Progenitor cell of endocrine pancreas (in vitro differentiated cells): ENCODE data around the gene CKS2. TPM values are rescaled to one million over a fixed set of nuclear protein-coding genes. Genes with fewer than 3 reads are reported as not detected.
"Not testable (repeated sequence)": the region's sequence is repeated elsewhere in the genome, so short reads cannot be mapped to it uniquely, and the experiment has no call there.

ENCODE experiments used
- DNase-seq: peaks from one replicate; pipeline ENCODE4 v3.0.0; 2021; ENCODE audit warnings: low spot score; ENCODE audit not compliant: unreplicated experiment
- H3K27ac Mint-ChIP-seq: 2 replicates; pipeline ENCODE4 v1.8.0; 2021; ENCODE audit warnings: mild to moderate bottlenecking, moderate library complexity, mixed read lengths
- H3K27me3 Mint-ChIP-seq: 2 replicates; pipeline ENCODE4 v1.8.0; 2021; ENCODE audit warnings: mixed read lengths
- H3K36me3 Mint-ChIP-seq: 2 replicates; pipeline ENCODE4 v1.8.0; 2022; ENCODE audit warnings: mixed read lengths; ENCODE audit not compliant: insufficient read depth
- H3K4me1 Mint-ChIP-seq: 2 replicates; pipeline ENCODE4 v1.8.0; 2021; ENCODE audit warnings: low read depth, mixed read lengths
- H3K4me3 Mint-ChIP-seq: 2 replicates; pipeline ENCODE4 v1.8.0; 2021; ENCODE audit warnings: low read depth, mild to moderate bottlenecking, moderate library complexity, mixed read lengths
- H3K9me3 Mint-ChIP-seq: 2 replicates; pipeline ENCODE4 v1.8.0; 2021; ENCODE audit warnings: low read depth, mixed read lengths
- total RNA-seq: library from RNA; stranded (reverse); gene quantifications from 2 replicates; pipeline ENCODE4 v1.2.1, GENCODE V29; 2021
- TF ChIP-seq, protein P1 (sequence below): fragments of 200-600 bp; sonication (generic); IDR thresholded peaks from one replicate; pipeline ENCODE4 v1.5.0; 2021; ENCODE audit warnings: antibody characterized with exemption, mild to moderate bottlenecking; ENCODE audit not compliant: unreplicated experiment

The CKS2 gene
- total RNA-seq, 1 donor from 2014 or later, result 99.1 TPM

DNA sequence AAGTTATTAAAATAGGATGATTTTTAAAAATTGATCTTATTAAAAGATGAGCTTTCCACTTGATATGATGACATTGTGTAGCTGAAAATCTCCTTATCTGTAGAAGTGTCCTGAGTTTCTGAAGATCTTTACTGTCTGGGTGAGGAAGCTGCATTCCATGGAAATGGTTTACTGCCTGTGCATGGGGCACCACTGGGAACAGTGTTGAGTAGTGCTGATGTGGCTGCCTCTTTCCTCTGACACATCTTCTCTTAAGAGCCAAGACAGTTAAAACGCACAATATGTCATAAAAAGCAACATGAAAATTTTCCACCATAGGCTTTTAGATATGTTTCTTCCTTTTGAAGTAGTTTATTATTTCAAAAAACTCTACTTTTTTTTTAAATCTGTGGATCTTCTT is 32.0 kb downstream of the CKS2 start:
- peaks cover 51% of the 10 kb centered on the region for H3K36me3 Mint-ChIP-seq
- H3K27ac Mint-ChIP-seq, result no peak overlapping the region
- H3K4me3 Mint-ChIP-seq, result no peak overlapping the region

DNA sequence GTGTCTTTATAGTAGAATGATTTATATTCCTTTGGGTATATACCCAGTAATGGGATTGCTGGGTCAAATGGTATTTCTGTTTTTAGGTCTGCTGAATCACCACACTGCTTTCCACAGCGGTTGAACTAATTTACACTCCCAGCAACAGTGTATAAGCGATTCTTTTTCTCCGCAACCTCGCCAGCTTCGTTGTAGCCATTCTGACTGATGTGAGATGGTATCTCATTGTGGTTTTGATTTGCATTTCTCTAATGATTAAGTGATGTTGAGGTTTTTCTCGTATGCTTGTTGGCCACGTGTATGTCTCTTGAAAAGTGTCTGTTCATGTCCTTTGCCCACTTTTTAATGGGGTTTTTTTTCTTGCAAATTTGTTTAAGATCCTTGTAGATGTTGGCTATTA is 32.8 kb downstream of the CKS2 start:
- peaks cover 52% of the 10 kb centered on the region for H3K36me3 Mint-ChIP-seq

More for the DNA sequence above, 32.0 kb downstream of the CKS2 start:
- H3K9me3 Mint-ChIP-seq, result no peaks in the 10 kb centered on the region
- no peaks in the 10 kb centered on the region for H3K4me1 Mint-ChIP-seq
- DNase-seq, result no peak
- TF ChIP-seq, protein P1, sequence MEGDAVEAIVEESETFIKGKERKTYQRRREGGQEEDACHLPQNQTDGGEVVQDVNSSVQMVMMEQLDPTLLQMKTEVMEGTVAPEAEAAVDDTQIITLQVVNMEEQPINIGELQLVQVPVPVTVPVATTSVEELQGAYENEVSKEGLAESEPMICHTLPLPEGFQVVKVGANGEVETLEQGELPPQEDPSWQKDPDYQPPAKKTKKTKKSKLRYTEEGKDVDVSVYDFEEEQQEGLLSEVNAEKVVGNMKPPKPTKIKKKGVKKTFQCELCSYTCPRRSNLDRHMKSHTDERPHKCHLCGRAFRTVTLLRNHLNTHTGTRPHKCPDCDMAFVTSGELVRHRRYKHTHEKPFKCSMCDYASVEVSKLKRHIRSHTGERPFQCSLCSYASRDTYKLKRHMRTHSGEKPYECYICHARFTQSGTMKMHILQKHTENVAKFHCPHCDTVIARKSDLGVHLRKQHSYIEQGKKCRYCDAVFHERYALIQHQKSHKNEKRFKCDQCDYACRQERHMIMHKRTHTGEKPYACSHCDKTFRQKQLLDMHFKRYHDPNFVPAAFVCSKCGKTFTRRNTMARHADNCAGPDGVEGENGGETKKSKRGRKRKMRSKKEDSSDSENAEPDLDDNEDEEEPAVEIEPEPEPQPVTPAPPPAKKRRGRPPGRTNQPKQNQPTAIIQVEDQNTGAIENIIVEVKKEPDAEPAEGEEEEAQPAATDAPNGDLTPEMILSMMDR, result no peak
- no peaks in the 10 kb centered on the region for H3K27me3 Mint-ChIP-seq

GRCh38 chr9:89345476-89345875 is 34.5 kb downstream of the CKS2 start:
- no peaks in the 10 kb centered on the region for H3K4me1 Mint-ChIP-seq
- peaks cover 51% of the 10 kb centered on the region for H3K36me3 Mint-ChIP-seq
- no peak for DNase-seq
- H3K27me3 Mint-ChIP-seq, result no peaks in the 10 kb centered on the region
- H3K27ac Mint-ChIP-seq, result no peak overlapping the region
- no peaks in the 10 kb centered on the region for H3K9me3 Mint-ChIP-seq
- TF ChIP-seq, protein P1, result no peak
- no peak overlapping the region for H3K4me3 Mint-ChIP-seq

More for the DNA sequence above, 32.8 kb downstream of the CKS2 start:
- not testable (repeated sequence) for H3K27me3 Mint-ChIP-seq, H3K4me1 Mint-ChIP-seq, DNase-seq, H3K4me3 Mint-ChIP-seq, H3K27ac Mint-ChIP-seq, H3K9me3 Mint-ChIP-seq

DNA sequence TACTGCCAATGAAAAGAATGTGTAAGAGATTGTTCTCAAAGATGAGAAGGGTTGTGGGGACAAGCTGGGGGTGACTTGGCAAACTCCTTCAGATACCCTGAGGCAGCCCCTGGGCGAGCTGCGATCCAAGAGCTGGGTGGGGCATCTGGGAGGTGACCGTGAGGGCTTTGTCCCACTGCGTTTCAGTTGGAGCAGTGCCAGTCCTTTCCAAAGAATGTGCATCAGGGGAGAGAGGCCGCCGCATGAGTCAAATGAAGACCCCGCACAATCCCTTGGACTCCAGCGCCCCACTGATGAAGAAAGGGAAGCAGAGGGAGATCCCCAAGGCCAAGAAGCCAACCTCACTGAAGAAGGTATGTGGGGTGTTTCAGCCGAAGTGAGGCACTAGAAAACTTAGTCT is 35.7 kb downstream of the CKS2 start:
- no peak for DNase-seq
- no peak overlapping the region for H3K4me3 Mint-ChIP-seq
- H3K9me3 Mint-ChIP-seq, result no peaks in the 10 kb centered on the region
- H3K4me1 Mint-ChIP-seq, result no peaks in the 10 kb centered on the region
- H3K27ac Mint-ChIP-seq, result no peak overlapping the region
- H3K27me3 Mint-ChIP-seq, result no peaks in the 10 kb centered on the region
- TF ChIP-seq, protein P1, result no peak
- peaks cover 46% of the 10 kb centered on the region for H3K36me3 Mint-ChIP-seq

GRCh38 chr9:89347651-89348050 is 36.7 kb downstream of the CKS2 start:
- TF ChIP-seq, protein P1, result no peak
- DNase-seq, result no peak
- Mint-ChIP-seq H3K27me3 (no peaks in the 10 kb centered on the region), H3K4me1 (no peaks in the 10 kb centered on the region), H3K9me3 (no peaks in the 10 kb centered on the region), H3K36me3 (peaks cover 40% of the 10 kb centered on the region), H3K4me3 (no peak overlapping the region), H3K27ac (no peak overlapping the region)

GRCh38 chr9:89349607-89350006 is 38.6 kb downstream of the CKS2 start:
- H3K4me1 Mint-ChIP-seq, result no peaks in the 10 kb centered on the region
- DNase-seq, result no peak
- TF ChIP-seq, protein P1, result no peak
- no peak overlapping the region for H3K4me3 Mint-ChIP-seq
- H3K9me3 Mint-ChIP-seq, result no peaks in the 10 kb centered on the region
- H3K27ac Mint-ChIP-seq, result no peak overlapping the region
- no peaks in the 10 kb centered on the region for H3K27me3 Mint-ChIP-seq
- H3K36me3 Mint-ChIP-seq, result peaks cover 27% of the 10 kb centered on the region
